T-cell (primary cell): ENCODE measurements around the gene SLC35B2. TPM values are rescaled to one million over a fixed set of nuclear protein-coding genes. Genes with fewer than 3 reads are reported as not detected.

ENCODE experiments used
- ATAC-seq, 4 experiments: fragments of 200-7000 bp in 3 of 4; fragments of 150-1000 bp in 1 of 4; cut with Tn5 transposase; replicated peaks in 1 of 4; 1 replicate in 3 of 4; 2 replicates in 1 of 4; pipeline ENCODE4 v1.10.0; 2021; ENCODE audit warnings: moderate library complexity in 3 of 4, mild to moderate bottlenecking in 2 of 4, moderate number of reproducible peaks in 1 of 4
- CTCF ChIA-PET, 2 donors: fragments of 300-600 bp; sonication (Branson Sonifier 250); formaldehyde crosslinking; loops; one replicate each; lab custom pipeline; 2022; ENCODE audit warnings: antibody characterized with exemption in 2 of 2; lab: Charles Lee
- POLR2A ChIA-PET, 2 donors: fragments of 300-600 bp; sonication (Branson Sonifier 250); formaldehyde crosslinking; loops; one replicate each; lab custom pipeline; 2022; ENCODE audit warnings: antibody characterized with exemption in 2 of 2; lab: Charles Lee
- DNase-seq, 35 experiments: peaks; one replicate each; pipeline versions ENCODE4 v3.0.0 to v3.0.0-alpha.2; 2013 to 2023
- H3K27ac ChIP-seq: one replicate; pipeline ENCODE4 v1.5.1; 2013; ENCODE audit warnings: low read length
- H3K27me3 ChIP-seq, 2 experiments: replicated peaks in 1 of 2; 1 replicate in 1 of 2; 2 replicates in 1 of 2; pipeline versions ENCODE4 v1.6.1 to v1.7.0; 2013; ENCODE audit warnings: low read length in 1 of 2, mixed read lengths in 1 of 2; ENCODE audit not compliant: control insufficient read depth in 2 of 2, insufficient read depth in 2 of 2; ENCODE audit errors: extremely low read depth in 1 of 2
- H3K36me3 ChIP-seq, 2 donors: 1 replicate in 1 of 2; 2 replicates in 1 of 2; pipeline versions ENCODE4 v1.6.1 to v1.7.0; 2013; ENCODE audit warnings: low read length in 1 of 2; ENCODE audit not compliant: control insufficient read depth in 2 of 2, insufficient read depth in 1 of 2; ENCODE audit errors: extremely low read depth in 1 of 2
- H3K4me1 ChIP-seq, 2 experiments: 1 replicate in 1 of 2; 2 replicates in 1 of 2; pipeline versions ENCODE4 v1.6.1 to v1.7.0; 2013; ENCODE audit warnings: low read length in 2 of 2, mixed read lengths in 1 of 2; ENCODE audit not compliant: insufficient read depth in 2 of 2, control insufficient read depth in 1 of 2; ENCODE audit errors: extremely low read depth in 1 of 2
- H3K4me3 ChIP-seq, 2 donors: 1 replicate in 1 of 2; 2 replicates in 1 of 2; pipeline versions ENCODE4 v1.5.1 to v1.7.0; 2013; ENCODE audit warnings: mild to moderate bottlenecking in 2 of 2, low read length in 1 of 2, moderate library complexity in 1 of 2; ENCODE audit not compliant: control insufficient read depth in 1 of 2; ENCODE audit errors: extremely low read depth in 1 of 2
- H3K9me3 ChIP-seq: 2 replicates; pipeline ENCODE4 v1.7.0; 2013
- H3K27ac Mint-ChIP-seq, 2 donors: one replicate each; pipeline ENCODE4 v1.8.0; 2020 to 2021; ENCODE audit warnings: mild to moderate bottlenecking in 2 of 2, mixed read lengths in 2 of 2
- H3K27me3 Mint-ChIP-seq, 2 donors: one replicate each; pipeline ENCODE4 v1.8.0; 2021 to 2022; ENCODE audit warnings: mixed read lengths in 2 of 2
- H3K36me3 Mint-ChIP-seq: one replicate; pipeline ENCODE4 v1.8.0; 2021; ENCODE audit warnings: mixed read lengths
- H3K4me1 Mint-ChIP-seq, 3 donors: one replicate each; pipeline ENCODE4 v1.8.0; 2020 to 2022; ENCODE audit warnings: mixed read lengths in 3 of 3, mild to moderate bottlenecking in 1 of 3
- H3K4me3 Mint-ChIP-seq, 3 donors: one replicate each; pipeline ENCODE4 v1.8.0; 2020 to 2022; ENCODE audit warnings: mild to moderate bottlenecking in 3 of 3, mixed read lengths in 3 of 3, moderate library complexity in 3 of 3
- H3K9me3 Mint-ChIP-seq, 3 donors: one replicate each; pipeline ENCODE4 v1.8.0; 2020 to 2022; ENCODE audit warnings: mixed read lengths in 3 of 3
- WGBS: methylation state at CpG from one replicate; pipeline ENCODE4 v1.1.5; 2013; ENCODE audit warnings: missing lambda C conversion rate; ENCODE audit not compliant: insufficient coverage; 5-methylcytosine and 5-hydroxymethylcytosine counted together
- total RNA-seq, 35 experiments: library from RNA in 6 of 35; stranded (reverse) in 6 of 35; fragments of 120-200 nt in 1 of 35; gene quantifications; one replicate each; pipeline versions ENCODE4 v1.2.1 to v1.2.4 and lab custom pipeline; 2013 to 2026

Gene SLC35B2
- total RNA-seq, 5 donors from 2014 or later (not counting 1 experiment from before 2014, with no cell fraction given): 14.6 to 21.8 (median 20.3) TPM

GRCh38 chr6:44273617-44274016 lies 16.3 kb upstream of the SLC35B2 start:
- no peak overlapping the region for H3K4me3 Mint-ChIP-seq

GRCh38 chr6:44272999-44273566 lies 15.8 kb upstream of the SLC35B2 start:
- H3K36me3 Mint-ChIP-seq: no peaks in the 10 kb centered on the region
- peaks cover 51 to 72% of the 10 kb centered on the region in 2 donors for H3K27me3 Mint-ChIP-seq
- H3K9me3 ChIP-seq: no peaks in the 10 kb centered on the region
- peak overlapping the region in 1 of 3 donors; percentile 1 for H3K4me3 Mint-ChIP-seq
- H3K27ac ChIP-seq: no peak overlapping the region
- H3K4me1 Mint-ChIP-seq: peaks cover 0 to 21% (median 8%) of the 10 kb centered on the region in 3 donors
- H3K4me1 ChIP-seq: peaks cover 0 to 22% of the 10 kb centered on the region in 2 experiments
- 89% methylated on average over 16 of the region's 23 CpGs for WGBS
- H3K27me3 ChIP-seq: peaks cover 9 to 89% of the 10 kb centered on the region in 2 experiments
- no peaks in the 10 kb centered on the region for H3K9me3 Mint-ChIP-seq
- no peak for DNase-seq
- no peak overlapping the region for H3K27ac Mint-ChIP-seq
- POLR2A ChIA-PET: interaction anchor here (0.5 to 0.6 kb wide), 2 partner anchors 613 to 634 kb away, joined by 4 to 10 read pairs; no protein-coding TSS in a partner anchor
- no peaks in the 10 kb centered on the region for H3K36me3 ChIP-seq
- no peak for ATAC-seq
- no peak overlapping the region for H3K4me3 ChIP-seq
- CTCF ChIA-PET: interaction anchor here (0.6 to 1.4 kb wide), 2 partner anchors 7 to 178 kb away, joined by 3 to 7 read pairs; no protein-coding TSS in a partner anchor

More at GRCh38 chr6:44273617-44274016, 16.3 kb upstream of the SLC35B2 start:
- no CpG with 5 or more reads among the region's 1 CpG for WGBS
- Mint-ChIP-seq H3K9me3 (no peaks in the 10 kb centered on the region), H3K36me3 (no peaks in the 10 kb centered on the region), H3K27ac (no peak overlapping the region), H3K27me3 (peaks cover 51 to 71% of the 10 kb centered on the region in 2 donors), H3K4me1 (peaks cover 0 to 21% (median 8%) of the 10 kb centered on the region in 3 donors)
- Histone ChIP-seq H3K4me3 (no peak overlapping the region), H3K36me3 (no peaks in the 10 kb centered on the region), H3K4me1 (peaks cover 0 to 22% of the 10 kb centered on the region in 2 experiments), H3K27ac (no peak overlapping the region), H3K27me3 (peaks cover 9 to 88% of the 10 kb centered on the region in 2 experiments), H3K9me3 (no peaks in the 10 kb centered on the region)
- ATAC-seq (no peak), DNase-seq (no peak)
- CTCF ChIA-PET: interaction anchor here (0.6 to 1.0 kb wide), 2 partner anchors 71 to 177 kb away, joined by 3 to 7 read pairs; no protein-coding TSS in a partner anchor
- POLR2A ChIA-PET: interaction anchor here (0.5 to 0.6 kb wide), 2 partner anchors 614 to 634 kb away, joined by 4 to 10 read pairs; no protein-coding TSS in a partner anchor

DNA sequence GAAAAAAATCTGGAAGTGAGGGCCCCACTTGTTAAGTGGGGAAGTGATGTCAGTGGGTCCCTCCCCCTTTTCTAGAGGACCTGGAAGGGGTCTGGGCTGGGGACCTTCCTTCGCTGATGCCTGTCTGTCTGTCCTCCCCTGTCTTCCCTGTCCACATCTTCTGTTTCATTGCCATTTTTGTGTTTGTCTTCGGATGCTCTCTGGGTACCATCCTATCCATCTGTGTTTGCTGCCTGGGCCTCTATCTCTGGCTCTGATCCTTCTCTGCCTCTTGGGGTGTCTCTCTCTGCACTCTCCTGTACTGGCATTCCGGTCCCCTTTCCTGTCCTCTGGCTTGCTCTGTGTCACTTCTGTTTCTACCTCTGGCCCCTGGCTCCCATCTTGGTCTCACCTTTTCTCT lies 15.2 kb upstream of the SLC35B2 start:
- H3K36me3 ChIP-seq: no peaks in the 10 kb centered on the region
- H3K27ac ChIP-seq: no peak overlapping the region
- Mint-ChIP-seq H3K9me3 (no peaks in the 10 kb centered on the region), H3K27me3 (peaks cover 45 to 67% of the 10 kb centered on the region in 2 donors), H3K4me3 (peak overlapping the region in 1 of 3 donors; percentile 1), H3K27ac (no peak overlapping the region), H3K36me3 (no peaks in the 10 kb centered on the region), H3K4me1 (peaks cover 4 to 27% (median 8%) of the 10 kb centered on the region in 3 donors)
- ATAC-seq: no peak
- WGBS: 70% methylated on average over 3 of the region's 3 CpGs
- ChIA-PET POLR2A (no interaction called here), CTCF (interaction anchor here in 1 of 2 donors (1.4 kb wide), 1 partner anchor 8 kb away, joined by 3 read pairs; no protein-coding TSS in a partner anchor)
- H3K4me1 ChIP-seq: peaks cover 0 to 22% of the 10 kb centered on the region in 2 experiments
- H3K4me3 ChIP-seq: no peak overlapping the region
- peaks cover 9 to 85% of the 10 kb centered on the region in 2 experiments for H3K27me3 ChIP-seq
- H3K9me3 ChIP-seq: no peaks in the 10 kb centered on the region
- DNase-seq: no peak

DNA sequence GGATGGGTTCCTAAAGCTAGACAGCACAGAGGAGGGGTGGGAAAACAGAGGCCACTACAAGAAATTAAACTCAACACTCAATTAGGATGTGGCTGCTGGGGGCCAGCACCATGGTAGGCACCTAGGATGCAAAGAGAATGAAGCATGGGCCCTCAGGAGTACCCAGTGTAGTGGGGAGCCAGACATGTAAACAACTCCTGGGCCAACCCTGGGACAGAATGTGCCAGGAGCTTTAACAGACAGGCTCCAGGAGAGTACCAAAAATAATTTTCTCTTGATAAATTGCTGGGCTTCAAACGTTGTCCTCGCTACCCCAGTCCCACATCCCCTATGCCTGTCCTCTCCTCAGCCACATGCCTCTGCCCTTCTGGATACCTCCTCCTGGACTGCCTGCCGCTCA lies 14.6 kb upstream of the SLC35B2 start:
- ChIA-PET POLR2A (no interaction called here), CTCF (interaction anchor here in 1 of 2 donors (1.4 kb wide), 1 partner anchor 9 kb away, joined by 3 read pairs; no protein-coding TSS in a partner anchor)
- WGBS: no CpG with 5 or more reads among the region's 3 CpGs

DNA sequence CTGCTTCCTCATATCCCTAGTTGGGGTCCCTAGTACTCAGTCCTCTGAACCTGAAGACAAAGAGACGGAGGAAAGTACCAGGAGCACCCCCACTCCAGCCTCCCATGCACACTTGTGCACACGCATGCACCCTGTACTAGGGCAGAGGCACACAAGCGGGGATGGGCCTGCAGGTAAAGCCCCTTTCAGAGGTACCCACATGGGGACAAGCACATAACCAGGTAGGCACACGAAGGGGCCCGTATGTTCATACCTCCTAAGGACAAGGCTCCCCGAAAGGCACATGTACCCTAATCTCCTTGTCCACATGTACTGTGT lies 14.0 kb upstream of the SLC35B2 start:
- Histone ChIP-seq H3K4me1 (peaks cover 0 to 19% of the 10 kb centered on the region in 2 experiments), H3K27ac (no peak overlapping the region), H3K36me3 (no peaks in the 10 kb centered on the region), H3K27me3 (peaks cover 7 to 73% of the 10 kb centered on the region in 2 experiments), H3K4me3 (peak overlapping the region in 1 of 2 donors; percentile 45), H3K9me3 (no peaks in the 10 kb centered on the region)
- no peaks in the 10 kb centered on the region for H3K36me3 Mint-ChIP-seq
- H3K27ac Mint-ChIP-seq: no peak overlapping the region
- ATAC-seq (no peak), DNase-seq (no peak)
- peak overlapping the region; percentile 60 to 68 (median 67) for H3K4me3 Mint-ChIP-seq
- peaks cover 4 to 29% (median 14%) of the 10 kb centered on the region in 3 donors for H3K4me1 Mint-ChIP-seq
- CTCF ChIA-PET: interaction anchor here (1.2 to 1.4 kb wide), 2 partner anchors 9 to 29 kb away, joined by 3 to 5 read pairs; no protein-coding TSS in a partner anchor
- H3K9me3 Mint-ChIP-seq: no peaks in the 10 kb centered on the region
- WGBS: 90% methylated on average over 3 of the region's 6 CpGs
- POLR2A ChIA-PET: no interaction called here
- H3K27me3 Mint-ChIP-seq: peaks cover 39 to 57% of the 10 kb centered on the region in 2 donors

More for the DNA sequence above, 14.6 kb upstream of the SLC35B2 start:
- Histone ChIP-seq H3K4me1 (peaks cover 0 to 22% of the 10 kb centered on the region in 2 experiments), H3K36me3 (no peaks in the 10 kb centered on the region), H3K4me3 (no peak overlapping the region), H3K27ac (no peak overlapping the region), H3K27me3 (peaks cover 7 to 79% of the 10 kb centered on the region in 2 experiments), H3K9me3 (no peaks in the 10 kb centered on the region)
- peaks cover 42 to 61% of the 10 kb centered on the region in 2 donors for H3K27me3 Mint-ChIP-seq
- peaks cover 4 to 27% (median 8%) of the 10 kb centered on the region in 3 donors for H3K4me1 Mint-ChIP-seq
- no peak overlapping the region for H3K27ac Mint-ChIP-seq
- H3K36me3 Mint-ChIP-seq: no peaks in the 10 kb centered on the region
- DNase-seq: no peak
- no peak for ATAC-seq
- H3K4me3 Mint-ChIP-seq: peak overlapping the region in 1 of 3 donors; percentile 68
- H3K9me3 Mint-ChIP-seq: no peaks in the 10 kb centered on the region
